ENCODE measurements around the gene RHOG.

DNA sequence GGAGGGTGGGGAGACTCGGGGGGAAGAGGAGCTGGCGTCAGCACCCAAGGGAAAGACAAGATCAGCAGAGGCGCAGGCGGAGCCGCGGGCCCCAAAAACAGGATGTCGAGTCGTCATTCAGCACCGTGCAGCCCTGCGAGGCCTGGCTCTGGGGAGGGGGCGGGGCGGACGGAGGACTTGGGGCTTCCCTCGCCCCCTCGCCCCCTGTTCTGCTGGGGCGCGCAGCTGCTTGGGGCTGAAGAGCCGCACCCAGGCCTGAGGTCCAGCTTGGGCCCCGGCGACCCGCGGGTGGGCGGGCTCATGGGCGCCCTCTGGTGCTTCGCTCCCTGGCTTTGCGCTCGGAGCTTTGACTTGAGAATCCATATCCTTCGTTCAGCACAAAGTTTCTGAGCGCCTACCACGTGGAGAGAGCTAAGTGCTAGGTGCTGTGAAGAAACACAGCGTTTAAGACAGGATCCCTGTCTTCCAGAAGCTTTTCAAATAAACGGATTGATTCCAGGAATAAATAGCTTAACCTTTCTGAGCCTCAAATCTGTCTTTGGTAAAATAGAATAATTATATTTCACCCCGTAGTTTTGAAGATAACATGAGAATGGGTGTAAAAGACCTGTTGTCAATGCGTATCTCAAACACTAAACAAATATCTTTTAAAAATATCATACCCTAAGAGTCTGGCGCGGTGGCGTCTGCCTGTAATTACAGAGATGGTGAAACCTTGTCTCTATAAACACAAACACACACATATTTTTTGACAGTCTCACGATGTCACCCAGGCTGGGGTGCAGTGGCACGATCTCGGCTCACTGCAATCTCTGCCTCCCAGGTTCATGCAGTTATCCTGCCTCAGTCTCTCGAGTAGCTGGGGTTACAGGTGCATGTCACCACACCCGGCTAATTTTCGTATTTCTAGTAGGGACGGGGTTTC, 929 bp upstream of the RHOG start:
- TF ChIP-seq POLR2AphosphoS2 (conservative IDR thresholded peaks at IDR 0.05; ENCODE audit: low read length) (no peak), RFX5 (IDR thresholded peaks at IDR 0.05) (no peak), RNF2 (IDR thresholded peaks at IDR 0.05; ENCODE audit: borderline replicate concordance, low read depth) (no peak)
